Muscle layer of duodenum (tissue), 2 donors: ENCODE measurements around the gene SLIT1.

Source experiments
- H3K27ac ChIP-seq: one replicate; pipeline ENCODE4 v1.7.0; 2013; ENCODE audit warnings: mild to moderate bottlenecking, low read length
- H3K27me3 ChIP-seq: one replicate; pipeline ENCODE4 v1.7.0; 2013; ENCODE audit warnings: low read depth, mild to moderate bottlenecking, control low read depth, low read length
- H3K36me3 ChIP-seq, 2 donors: one replicate each; pipeline ENCODE4 v1.7.0; 2013; ENCODE audit warnings: low read length in 2 of 2, control low read depth in 1 of 2, mild to moderate bottlenecking in 1 of 2; ENCODE audit not compliant: insufficient read depth in 2 of 2, control insufficient read depth in 1 of 2
- H3K4me1 ChIP-seq, 2 donors: one replicate each; pipeline ENCODE4 v1.7.0; 2013; ENCODE audit warnings: low read length in 2 of 2, mild to moderate bottlenecking in 2 of 2, control low read depth in 1 of 2, moderate library complexity in 1 of 2; ENCODE audit not compliant: insufficient read depth in 2 of 2, control insufficient read depth in 1 of 2
- H3K4me3 ChIP-seq, 2 donors: one replicate each; pipeline ENCODE4 v1.7.0; 2013; ENCODE audit warnings: low read length in 2 of 2, low read depth in 1 of 2, mild to moderate bottlenecking in 1 of 2
- H3K9me3 ChIP-seq, 2 donors: one replicate each; pipeline ENCODE4 v1.7.0; 2013; ENCODE audit warnings: low read length in 2 of 2, control low read depth in 1 of 2, mild to moderate bottlenecking in 1 of 2; ENCODE audit not compliant: control insufficient read depth in 1 of 2
- donor health status: healthy.

Gene SLIT1

GRCh38 chr10:97046456-97047082 lies 139.2 kb downstream of the SLIT1 start:
- H3K36me3 ChIP-seq, result no peaks in the 10 kb centered on the region
- H3K9me3 ChIP-seq, result no peaks in the 10 kb centered on the region
- no peaks in the 10 kb centered on the region for H3K27me3 ChIP-seq
- no peak overlapping the region for H3K27ac ChIP-seq
- no peaks in the 10 kb centered on the region for H3K4me1 ChIP-seq
- no peak overlapping the region for H3K4me3 ChIP-seq

- Histone ChIP-seq H3K4me3 (no peak overlapping the region), H3K27me3 (no peaks in the 10 kb centered on the region), H3K4me1 (no peaks in the 10 kb centered on the region), H3K9me3 (no peaks in the 10 kb centered on the region), H3K27ac (no peak overlapping the region), H3K36me3 (no peaks in the 10 kb centered on the region)
Measured at GRCh38 chr10:97043563-97043855, 142.2 kb downstream of the SLIT1 start.

GRCh38 chr10:97042716-97043562 lies 142.8 kb downstream of the SLIT1 start:
- H3K27me3 ChIP-seq, result no peaks in the 10 kb centered on the region
- H3K9me3 ChIP-seq, result no peaks in the 10 kb centered on the region
- H3K4me1 ChIP-seq, result peaks cover 0 to 4% of the 10 kb centered on the region in 2 donors
- H3K4me3 ChIP-seq, result no peak overlapping the region
- H3K36me3 ChIP-seq, result no peaks in the 10 kb centered on the region
- H3K27ac ChIP-seq, result no peak overlapping the region

GRCh38 chr10:97042081-97042480 lies 143.7 kb downstream of the SLIT1 start:
- H3K36me3 ChIP-seq, result no peaks in the 10 kb centered on the region
- no peaks in the 10 kb centered on the region for H3K9me3 ChIP-seq
- H3K27me3 ChIP-seq, result no peaks in the 10 kb centered on the region
- no peak overlapping the region for H3K4me3 ChIP-seq
- no peak overlapping the region for H3K27ac ChIP-seq
- peaks cover 0 to 9% of the 10 kb centered on the region in 2 donors for H3K4me1 ChIP-seq

- no peaks in the 10 kb centered on the region for H3K36me3 ChIP-seq
- H3K4me1 ChIP-seq, result peaks cover 0 to 9% of the 10 kb centered on the region in 2 donors
- H3K27ac ChIP-seq, result no peak overlapping the region
- no peak overlapping the region for H3K4me3 ChIP-seq
- H3K9me3 ChIP-seq, result no peaks in the 10 kb centered on the region
- H3K27me3 ChIP-seq, result no peaks in the 10 kb centered on the region
Measured at GRCh38 chr10:97040706-97041105, 145.1 kb downstream of the SLIT1 start.

- H3K36me3 ChIP-seq, result no peaks in the 10 kb centered on the region
- H3K27me3 ChIP-seq, result no peaks in the 10 kb centered on the region
- no peak overlapping the region for H3K4me3 ChIP-seq
- no peak overlapping the region for H3K27ac ChIP-seq
- H3K9me3 ChIP-seq, result no peaks in the 10 kb centered on the region
- H3K4me1 ChIP-seq, result peaks cover 0 to 9% of the 10 kb centered on the region in 2 donors
Measured at GRCh38 chr10:97040248-97040584, 145.5 kb downstream of the SLIT1 start.

- Histone ChIP-seq H3K27me3 (no peaks in the 10 kb centered on the region), H3K4me3 (no peak overlapping the region), H3K36me3 (no peaks in the 10 kb centered on the region), H3K9me3 (no peaks in the 10 kb centered on the region), H3K4me1 (peaks cover 0 to 9% of the 10 kb centered on the region in 2 donors), H3K27ac (no peak overlapping the region)
Measured at GRCh38 chr10:97039538-97040247, 146.1 kb downstream of the SLIT1 start.

- H3K27ac ChIP-seq, result no peak overlapping the region
Measured at GRCh38 chr10:97038688-97039087, 147.1 kb downstream of the SLIT1 start.

GRCh38 chr10:97037365-97038361 lies 148.1 kb downstream of the SLIT1 start:
- Histone ChIP-seq H3K4me1 (peaks cover 0 to 9% of the 10 kb centered on the region in 2 donors), H3K27me3 (no peaks in the 10 kb centered on the region), H3K36me3 (no peaks in the 10 kb centered on the region), H3K9me3 (no peaks in the 10 kb centered on the region), H3K27ac (no peak overlapping the region), H3K4me3 (peak overlapping the region; percentile 59 to 67)

More at GRCh38 chr10:97038688-97039087, 147.1 kb downstream of the SLIT1 start:
- no peaks in the 10 kb centered on the region for H3K9me3 ChIP-seq
- no peaks in the 10 kb centered on the region for H3K36me3 ChIP-seq
- H3K4me3 ChIP-seq, result no peak overlapping the region
- H3K4me1 ChIP-seq, result peaks cover 0 to 9% of the 10 kb centered on the region in 2 donors
- H3K27me3 ChIP-seq, result no peaks in the 10 kb centered on the region

GRCh38 chr10:97034958-97035769 lies 150.6 kb downstream of the SLIT1 start:
- Histone ChIP-seq H3K36me3 (no peaks in the 10 kb centered on the region), H3K27ac (no peak overlapping the region)

More at GRCh38 chr10:97034958-97035769, 150.6 kb downstream of the SLIT1 start:
- H3K4me3 ChIP-seq, result no peak overlapping the region
- H3K27me3 ChIP-seq, result no peaks in the 10 kb centered on the region
- no peaks in the 10 kb centered on the region for H3K9me3 ChIP-seq
- peaks cover 0 to 9% of the 10 kb centered on the region in 2 donors for H3K4me1 ChIP-seq
